Embryonic facial prominence (tissue), 1 donor: Measurements from ENCODE around the gene PLPP6.
A peak's percentile ranks its signal among the peaks of the same experiment; 100 is the strongest.
"Not testable (repeated sequence)": the region's sequence is repeated elsewhere in the genome, so short reads cannot be mapped to it uniquely, and the experiment has no call there.

Source experiments
- DNase-seq: peaks from one replicate; pipeline ENCODE4 v3.0.0-alpha.2; 2016; ENCODE audit errors: extremely low spot score

PLPP6 gene

DNA sequence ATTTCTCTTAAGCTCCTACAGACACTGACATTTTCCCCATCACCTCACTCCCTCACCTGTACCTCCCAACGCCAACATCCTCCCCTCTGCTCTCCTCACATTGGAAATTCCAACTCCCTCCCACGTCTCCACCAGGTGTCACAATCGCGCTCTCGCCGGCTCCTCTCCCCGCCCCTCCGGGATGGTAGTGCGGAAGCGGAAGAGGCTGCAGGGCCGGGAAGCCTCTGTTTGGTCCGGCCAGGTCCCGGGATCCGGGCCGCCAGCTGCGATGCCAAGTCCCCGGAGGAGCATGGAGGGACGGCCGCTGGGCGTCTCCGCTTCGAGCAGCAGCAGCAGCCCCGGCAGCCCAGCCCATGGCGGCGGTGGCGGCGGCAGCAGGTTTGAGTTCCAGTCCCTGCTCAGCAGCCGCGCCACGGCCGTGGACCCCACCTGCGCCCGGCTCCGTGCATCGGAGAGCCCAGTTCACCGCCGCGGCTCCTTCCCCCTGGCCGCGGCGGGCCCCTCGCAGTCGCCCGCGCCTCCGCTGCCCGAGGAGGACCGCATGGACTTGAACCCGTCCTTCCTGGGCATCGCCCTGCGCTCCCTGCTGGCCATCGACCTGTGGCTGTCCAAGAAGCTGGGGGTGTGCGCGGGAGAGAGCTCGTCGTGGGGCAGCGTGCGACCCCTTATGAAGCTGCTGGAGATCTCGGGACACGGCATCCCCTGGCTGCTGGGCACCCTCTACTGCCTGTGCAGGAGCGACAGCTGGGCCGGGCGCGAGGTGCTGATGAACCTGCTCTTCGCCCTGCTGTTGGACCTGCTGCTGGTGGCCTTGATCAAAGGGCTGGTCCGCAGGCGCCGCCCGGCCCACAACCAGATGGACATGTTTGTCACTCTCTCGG, at the start of gene PLPP6:
Gene PLPP6 (plus strand): TSS at position 187 of the 881 bp plus-strand sequence. CDS start 82 bp downstream, at position 269.
- peak; percentile 60 for DNase-seq

DNA sequence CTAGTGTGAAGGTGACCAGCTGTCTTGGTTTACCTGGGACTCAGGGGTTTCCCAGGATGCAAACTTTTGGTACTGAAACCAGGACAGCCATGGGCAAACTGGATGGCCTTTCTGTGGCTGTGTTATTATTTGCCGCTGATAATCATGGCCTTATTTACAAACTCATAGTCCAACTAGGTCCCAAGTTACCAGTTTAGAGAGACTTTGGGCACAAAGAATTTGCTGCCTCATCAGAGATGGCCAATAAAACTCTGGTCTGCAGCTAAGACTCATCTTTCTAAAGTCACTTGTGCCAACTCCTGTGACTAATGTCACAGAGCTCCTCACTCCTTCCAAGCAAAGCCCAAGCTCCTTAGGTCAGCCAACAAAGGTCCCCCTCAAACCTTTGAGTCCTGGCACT, 47.5 kb upstream of the PLPP6 start:
- no peak for DNase-seq

DNA sequence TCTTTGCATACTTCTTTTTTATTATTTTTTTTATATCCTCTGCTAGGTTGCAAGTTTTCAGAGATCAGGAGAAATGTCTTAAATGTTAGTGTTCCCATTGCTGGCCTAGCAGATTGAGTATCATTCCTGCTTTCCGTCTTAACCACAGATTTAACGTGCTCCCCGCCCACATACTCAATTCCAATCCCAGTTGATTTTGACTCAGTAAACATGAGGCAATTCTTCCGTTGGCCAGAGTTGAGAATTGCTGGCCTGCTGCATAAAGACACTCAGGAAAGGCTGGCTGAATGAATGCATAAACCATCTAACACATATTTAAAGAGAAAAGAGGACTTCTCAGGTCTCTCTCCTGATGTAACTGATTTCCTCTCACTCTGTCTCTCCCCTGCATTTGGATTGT, 46.8 kb upstream of the PLPP6 start:
- DNase-seq: no peak

DNA sequence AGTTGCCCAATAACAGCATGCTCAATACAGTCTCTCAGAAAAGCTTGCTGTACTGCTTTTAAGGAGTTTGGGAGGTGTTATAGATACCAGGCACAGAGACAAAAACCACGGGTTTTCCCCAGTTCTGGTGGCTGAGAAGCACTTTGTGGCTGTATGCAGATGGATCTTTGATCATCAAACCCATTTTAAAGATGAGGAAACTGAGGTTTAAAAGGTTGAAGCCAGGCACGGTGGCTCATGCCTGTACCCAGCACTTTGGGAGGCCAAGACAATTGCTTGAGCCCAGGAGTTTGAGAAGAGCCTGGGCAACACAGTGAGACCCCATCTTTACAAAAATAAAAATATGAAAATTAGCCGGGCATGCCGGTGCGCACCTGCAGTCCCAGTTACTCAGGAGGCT, 46.3 kb upstream of the PLPP6 start:
- no peak for DNase-seq

DNA sequence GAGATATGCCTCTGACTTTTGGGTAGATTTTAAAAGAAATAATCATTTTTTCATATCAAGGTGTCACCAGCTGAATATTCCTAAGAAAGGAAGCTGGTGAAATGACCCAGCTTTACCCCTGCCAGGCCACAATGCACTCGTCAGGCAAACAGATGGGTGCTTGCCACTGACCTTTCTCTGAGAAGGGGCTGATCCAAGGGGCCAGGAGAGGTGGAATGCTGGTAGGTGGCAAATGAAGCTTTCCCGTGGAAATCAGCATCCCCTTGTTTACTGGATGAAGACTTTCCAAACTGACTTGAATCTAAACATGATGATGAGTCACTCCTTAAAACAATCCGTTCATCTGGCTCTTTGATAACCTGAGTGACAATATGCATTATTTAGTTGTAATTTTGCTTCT, 44.3 kb upstream of the PLPP6 start:
- DNase-seq: no peak

DNA sequence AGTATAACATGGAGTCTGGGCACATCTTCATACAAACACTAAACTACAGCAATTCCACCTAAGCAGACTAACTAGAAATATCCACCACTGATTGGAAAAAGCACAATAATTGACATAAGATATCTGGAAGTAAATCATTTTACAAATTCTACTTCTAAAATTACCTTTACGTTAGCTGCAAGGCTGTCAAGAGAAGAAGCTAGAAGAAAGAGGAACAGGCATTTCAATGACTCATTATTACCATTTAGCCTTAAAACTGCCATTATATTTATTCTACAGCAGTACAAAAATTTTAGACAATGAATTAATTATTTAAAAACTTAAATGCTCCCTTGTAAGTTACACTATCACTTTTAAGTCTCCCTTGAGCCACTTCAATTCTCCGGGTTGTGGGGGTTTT, 43.4 kb upstream of the PLPP6 start:
- no peak for DNase-seq

DNA sequence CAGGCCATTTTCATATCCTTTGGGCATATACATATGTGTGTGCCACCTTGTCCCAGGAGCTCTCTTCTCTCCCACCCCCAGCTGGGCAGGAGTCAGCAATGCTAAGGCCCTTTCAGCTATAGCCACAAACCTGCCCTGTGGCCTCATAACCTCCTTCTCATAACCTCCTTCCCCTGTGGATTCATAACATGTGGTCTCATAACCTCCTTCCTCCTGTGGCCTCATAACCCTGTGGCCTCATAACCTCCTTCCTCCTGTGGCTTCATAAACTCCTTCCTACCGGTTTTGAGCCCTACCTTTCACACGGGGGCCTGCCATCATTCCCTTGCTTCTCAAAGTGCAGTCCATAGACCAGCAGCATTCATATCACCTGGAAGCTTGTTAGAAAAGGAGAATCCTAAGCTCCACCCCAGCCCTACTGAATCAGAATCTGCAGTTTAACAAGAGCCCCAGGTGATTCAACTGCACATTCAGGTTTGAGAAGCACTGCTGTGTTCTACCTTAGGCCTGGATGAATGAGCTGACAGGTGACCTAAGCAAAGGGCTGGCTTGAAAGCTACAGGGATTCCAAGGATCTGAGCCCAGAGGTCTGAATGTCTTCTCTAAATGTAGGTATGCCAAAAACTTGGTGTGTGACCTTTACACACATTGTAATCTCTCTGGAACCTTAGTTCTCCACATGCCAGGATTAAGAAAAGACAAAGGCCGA, 41.9 kb upstream of the PLPP6 start:
- no peak for DNase-seq

DNA sequence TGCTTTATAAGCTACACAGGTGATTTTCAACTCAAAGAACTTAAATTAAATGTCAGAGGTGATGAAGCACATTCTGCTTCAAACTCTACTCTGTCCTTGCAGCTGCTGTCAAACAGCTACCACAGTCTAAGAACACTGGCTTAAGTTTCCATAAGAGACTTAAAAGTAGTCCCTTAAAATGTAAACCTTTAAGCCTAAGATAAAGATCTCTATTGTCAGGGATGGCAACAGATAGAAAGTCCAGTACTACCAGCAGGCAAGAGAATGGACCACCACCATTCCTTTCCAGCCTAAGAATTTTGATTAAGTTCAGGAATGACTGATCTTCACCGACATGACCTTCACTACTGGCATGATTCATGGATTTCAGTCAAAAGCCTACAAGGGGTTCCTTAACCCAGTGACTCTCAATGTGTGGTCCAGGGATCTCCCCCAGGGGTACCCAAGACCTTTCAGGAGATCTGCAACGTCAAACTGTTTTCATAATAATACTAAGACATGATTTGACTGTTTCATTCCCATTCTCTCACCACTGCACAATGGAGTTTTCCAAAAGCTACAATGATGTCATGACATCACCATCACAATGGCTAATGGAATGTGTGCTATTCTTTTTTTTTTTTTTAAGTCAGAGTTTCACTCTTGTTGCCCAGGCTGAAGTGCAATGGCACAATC, 41.1 kb upstream of the PLPP6 start:
- no peak for DNase-seq

DNA sequence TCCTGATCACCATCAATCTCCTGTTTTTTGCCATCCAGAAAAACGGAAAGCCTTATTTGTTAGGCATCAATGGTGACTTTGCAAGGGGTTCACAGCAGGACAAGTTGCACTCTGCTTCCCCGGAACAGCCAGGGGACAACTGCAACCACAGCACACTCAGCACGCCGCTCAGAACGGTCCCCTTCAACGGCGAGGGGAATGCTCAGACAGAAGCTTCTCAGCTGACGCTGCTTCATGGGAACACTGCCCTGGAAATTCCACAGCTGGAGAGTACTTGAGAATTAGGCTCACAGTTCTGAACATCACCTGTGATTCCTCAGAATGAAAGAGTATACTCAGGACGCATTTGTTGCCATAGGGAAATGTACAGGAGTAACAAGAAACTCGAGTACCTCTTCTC, 40.1 kb upstream of the PLPP6 start:
- no peak for DNase-seq

DNA sequence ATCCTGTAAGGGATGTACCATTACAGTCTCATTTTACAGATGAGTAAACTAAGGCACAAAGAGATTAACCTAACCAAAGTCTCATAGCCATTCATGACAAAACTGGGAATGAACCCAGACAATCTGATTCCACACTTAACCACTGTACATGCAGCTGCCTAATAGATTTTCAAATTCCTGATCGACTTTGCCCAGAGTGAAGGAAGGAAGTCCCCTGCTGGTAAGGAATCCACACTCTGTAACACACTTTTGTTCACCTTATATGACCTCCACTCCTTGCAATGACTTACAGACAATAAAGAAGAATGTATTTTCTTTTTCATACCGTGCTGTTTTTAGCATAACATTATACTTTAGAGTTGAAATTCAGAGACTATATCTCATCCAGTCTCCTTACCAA, 31.3 kb upstream of the PLPP6 start:
- DNase-seq: no peak

DNA sequence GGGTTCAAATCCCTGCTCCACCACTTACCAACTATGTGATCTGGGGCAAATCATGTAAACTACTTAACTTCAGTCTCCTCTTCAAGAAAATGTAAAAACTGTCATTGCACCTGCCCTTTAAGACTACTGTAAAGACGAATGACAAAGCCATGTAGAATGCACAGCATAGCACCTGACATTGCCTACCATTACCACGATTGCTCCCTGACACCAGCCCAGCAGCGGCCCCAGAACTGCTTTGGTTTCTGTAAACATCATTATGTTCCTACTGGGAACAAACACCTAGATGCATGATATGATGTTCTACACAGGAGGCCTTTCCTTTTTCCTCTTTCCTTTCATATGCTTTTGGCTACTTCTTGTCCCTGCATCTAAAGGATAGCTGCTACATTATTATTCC, 23.1 kb upstream of the PLPP6 start:
- DNase-seq: no peak

DNA sequence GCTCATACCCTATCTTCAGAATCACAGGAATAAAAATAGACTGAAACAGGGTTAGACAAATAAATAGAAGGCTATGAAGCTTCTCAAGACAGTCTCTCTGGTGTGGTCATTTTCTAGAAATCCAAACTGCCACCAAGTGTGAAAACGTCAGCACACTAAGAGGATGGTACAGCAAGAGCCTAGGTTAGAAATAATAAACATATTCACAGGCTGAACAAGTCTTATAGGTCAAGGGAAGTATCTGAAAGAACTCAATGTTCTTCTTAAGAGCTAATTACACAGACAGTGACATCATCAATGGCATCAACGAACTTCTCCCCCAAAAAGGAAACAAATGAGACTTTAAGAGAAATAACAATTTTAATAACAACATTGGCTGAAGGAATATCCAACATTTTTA, 22.7 kb upstream of the PLPP6 start:
- no peak for DNase-seq

DNA sequence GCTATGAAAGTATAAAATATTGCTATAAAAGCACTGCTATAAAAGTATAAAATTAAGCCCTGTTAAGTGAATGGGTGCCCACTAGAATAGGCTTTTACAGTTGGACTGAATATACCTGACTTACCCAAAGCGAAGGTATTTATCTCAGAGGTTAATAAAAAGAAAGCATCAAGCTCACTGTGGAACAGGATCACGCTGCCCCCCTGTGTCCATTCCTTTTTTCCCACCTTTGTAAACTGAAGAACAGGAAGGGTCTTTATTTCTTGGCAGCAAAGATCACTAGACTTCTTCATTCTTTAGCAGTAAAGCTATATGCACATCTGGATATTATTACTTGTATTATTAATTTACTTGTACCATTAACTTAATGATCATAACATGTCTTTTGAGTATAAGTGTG, 22.1 kb upstream of the PLPP6 start:
- no peak for DNase-seq

DNA sequence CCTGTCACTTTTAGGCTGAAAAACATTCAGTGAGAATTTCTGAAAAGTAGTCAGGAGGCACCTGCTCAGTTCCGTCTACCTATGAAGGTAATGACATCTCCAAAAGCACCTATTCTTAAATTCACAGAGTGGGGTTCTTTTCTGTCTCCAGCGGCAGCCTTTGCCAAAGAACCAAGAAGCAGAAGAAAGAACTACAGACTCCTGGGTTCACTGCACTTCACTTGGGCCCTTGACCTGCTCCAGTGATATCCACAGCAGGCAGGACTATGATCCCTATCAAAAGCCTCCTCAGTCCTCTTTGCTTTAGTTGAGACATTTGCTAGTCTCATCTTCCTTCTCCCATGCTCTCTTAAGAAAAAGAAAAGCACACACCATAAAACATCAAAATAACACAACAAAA, 19.7 kb upstream of the PLPP6 start:
- no peak for DNase-seq

DNA sequence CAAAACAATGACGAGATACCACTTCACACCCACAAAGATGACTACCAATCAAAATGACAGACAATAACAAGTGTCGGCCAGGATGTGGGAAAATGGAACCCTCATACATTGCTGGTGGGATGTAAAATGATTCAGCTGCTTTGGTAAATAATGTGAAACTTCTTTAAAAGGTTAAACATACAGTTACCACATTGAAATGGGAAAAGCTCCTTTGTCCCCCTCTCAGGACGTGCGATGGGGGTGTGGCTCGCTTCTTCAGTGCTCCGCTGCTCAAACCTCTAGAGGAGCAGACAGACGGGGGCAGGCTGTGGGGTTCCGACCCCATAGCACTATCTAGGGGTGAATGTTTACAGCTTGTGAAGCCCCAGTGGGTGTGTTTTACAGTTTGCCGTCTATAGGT, 8.0 kb upstream of the PLPP6 start:
- no peak for DNase-seq

DNA sequence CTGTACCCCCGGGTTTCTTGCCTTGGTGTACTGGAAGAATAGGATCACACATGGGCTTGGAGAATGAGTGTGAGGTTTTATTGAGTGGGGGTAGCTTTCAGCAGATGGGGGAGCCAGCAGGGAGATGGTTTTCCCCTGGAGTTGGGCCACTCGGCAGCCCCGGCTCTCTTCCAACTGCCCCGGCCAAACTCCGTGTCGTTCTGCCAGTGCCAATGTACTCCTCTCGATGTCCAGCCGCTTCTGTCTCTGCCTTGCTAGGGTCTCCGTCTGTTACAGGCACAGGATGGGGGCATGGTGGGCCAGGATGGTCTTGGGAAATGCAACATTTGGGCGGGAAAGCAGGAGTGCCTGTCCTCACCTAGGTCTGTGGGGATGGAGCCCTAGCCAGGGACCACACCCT, 7.6 kb upstream of the PLPP6 start:
- DNase-seq: no peak

DNA sequence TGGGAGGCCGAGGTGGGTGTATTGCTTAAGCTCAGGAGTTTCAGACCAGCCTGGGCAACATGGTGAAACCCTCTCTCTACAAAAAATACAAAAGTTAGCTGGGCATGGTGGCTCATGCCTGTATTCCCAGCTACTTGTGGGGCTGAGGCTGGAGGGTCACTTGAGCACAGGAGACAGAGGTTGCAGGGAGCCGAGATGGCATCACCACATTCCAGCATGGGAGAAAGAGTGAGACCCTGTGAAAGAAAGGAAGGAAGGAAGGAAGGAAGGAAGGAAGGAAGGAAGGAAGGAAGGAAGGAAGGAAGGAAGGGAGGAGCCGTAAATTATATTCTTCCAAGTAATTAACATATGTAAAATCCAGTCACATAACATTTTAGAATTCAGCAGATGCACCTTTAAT, 5.9 kb upstream of the PLPP6 start:
- DNase-seq: not testable (repeated sequence)

DNA sequence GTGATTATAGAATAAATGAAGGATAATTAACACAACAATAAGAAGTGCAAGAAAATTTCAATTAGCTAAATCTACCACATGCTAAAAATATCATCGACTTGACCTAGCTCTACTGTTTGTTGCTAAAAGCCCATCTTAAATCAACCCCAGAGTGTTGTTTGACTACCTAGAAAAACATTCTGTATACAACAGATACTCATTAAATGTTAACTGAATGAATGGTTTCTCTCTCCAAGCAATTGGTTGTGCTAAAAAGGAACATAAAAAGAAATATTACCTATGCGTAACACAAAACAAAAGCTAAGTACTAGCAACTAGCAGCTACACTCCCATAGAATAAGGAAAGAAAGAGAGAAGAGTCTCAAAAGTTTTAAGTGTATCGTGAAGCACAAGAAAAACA, 5.5 kb upstream of the PLPP6 start:
- DNase-seq: no peak

DNA sequence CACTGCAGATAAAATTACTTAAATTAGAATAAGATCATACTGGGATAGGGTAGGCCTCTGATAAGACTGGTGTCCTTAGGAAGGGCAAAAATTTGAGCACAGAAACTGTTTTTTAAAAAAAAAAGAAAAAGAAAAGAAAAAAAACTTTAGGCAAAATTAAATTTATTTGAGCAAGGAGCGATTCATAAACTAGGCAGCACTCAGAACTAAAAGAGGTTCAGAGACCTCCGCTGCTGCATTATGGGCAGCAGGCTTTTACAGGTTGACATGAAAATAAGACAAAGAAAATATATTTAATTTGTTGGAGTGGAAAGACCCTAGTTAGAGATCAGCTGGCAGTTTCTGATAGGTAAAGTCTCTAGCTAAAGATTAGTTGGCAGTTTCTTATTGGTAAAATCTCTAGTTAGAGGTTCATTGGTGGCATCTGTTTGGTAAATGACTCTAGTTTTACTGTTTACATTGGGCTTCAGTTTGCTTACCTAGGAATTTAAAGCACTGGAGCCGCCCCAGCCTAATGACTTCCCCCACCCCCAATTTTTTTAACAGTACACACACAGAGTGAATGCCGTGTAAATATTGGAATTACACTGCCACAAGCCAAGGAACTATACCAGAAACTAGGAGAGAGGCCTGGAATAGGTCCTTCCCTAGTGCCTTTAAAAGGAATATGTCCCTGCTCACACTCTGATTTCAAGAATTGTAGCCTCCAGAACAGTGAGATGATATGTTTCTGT, 4.5 kb upstream of the PLPP6 start:
- no peak for DNase-seq

DNA sequence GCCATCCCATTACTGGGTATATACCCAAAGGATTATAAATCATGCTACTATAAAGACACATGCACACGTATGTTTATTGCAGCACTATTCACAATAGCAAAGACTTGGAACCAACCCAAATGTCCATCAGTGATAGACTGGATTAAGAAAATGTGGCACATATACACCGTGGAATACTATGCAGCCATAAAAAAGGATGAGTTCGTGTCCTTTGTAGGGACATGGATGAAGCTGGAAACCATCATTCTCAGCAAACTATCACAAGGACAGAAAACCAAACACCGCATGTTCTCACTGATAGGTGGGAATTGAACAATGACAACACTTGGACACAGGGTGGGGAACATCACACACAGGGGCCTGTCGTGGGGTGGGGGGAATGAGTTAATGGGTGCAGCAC, 1.4 kb upstream of the PLPP6 start:
- not testable (repeated sequence) for DNase-seq

DNA sequence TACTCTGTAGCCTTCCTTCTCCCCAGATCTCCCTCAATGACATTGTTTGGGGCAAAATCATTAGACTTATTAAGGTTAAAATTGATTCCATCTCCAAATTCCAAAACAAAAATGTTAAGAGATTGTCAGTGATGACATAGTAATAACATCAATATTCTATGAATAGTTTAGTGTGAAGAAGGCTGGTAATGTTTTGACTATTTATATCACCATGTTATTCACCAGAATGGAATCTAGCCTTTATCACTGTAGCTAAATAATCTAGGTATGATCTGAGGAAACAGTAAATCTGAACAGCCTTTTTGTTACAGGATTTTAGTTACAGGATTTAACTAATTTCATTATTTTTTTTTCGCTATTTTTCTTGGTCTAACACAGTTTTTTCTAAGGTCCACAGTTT, 929 bp upstream of the PLPP6 start:
- no peak for DNase-seq

DNA sequence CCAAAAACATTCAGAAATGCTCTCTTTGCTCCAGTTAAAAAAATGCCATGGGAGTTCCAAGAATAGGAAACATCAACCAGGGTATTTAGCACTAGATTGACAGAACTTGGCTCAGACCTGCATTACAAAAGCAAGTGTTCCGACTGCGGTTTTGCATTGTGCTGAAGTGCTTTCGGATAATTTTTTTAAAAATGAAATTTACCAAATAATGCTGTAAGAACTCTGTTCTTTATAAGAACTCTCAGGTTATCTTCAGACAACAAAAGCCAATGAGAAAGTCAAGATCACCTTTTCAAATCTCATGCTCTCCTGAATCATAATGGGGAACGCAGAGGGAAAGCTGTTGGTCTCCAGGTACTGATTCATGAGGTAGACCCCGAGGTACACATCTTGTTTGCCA, 483 bp upstream of the PLPP6 start:
- DNase-seq: peak; percentile 57
